ENCODE data around the gene TRIOBP.
"Not testable (repeated sequence)": the region's sequence is repeated elsewhere in the genome, so short reads cannot be mapped to it uniquely, and the experiment has no call there.

Gene TRIOBP

GRCh38 chr22:37771702-37772427, 75.0 kb downstream of the TRIOBP start:
- in situ Hi-C loops (cut with MboI; ENCODE audit: low sequenced_read_pairs), result no loop called here

DNA sequence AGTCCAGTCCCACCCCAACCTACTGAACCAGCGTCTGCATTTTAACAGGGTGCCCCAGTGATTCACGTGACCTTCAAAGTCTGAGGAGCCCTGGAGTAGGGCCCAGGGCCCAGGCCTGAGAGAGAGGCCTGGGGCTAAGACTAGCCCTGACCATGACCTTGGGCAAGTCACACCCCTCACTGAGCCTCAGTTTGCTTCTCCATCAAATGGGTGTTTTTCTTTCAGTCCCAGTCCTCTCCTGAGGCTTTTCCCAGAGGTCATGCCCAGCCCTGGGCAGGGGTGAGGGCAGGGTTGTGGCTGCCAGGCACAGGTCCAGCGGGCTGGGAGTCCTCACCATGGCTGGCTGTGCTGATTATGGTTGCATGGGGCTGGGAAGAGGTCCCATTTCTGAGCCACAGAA, 77.9 kb downstream of the TRIOBP start:
- in situ Hi-C loops (cut with MboI; ENCODE audit: low sequenced_read_pairs), result no loop called here

DNA sequence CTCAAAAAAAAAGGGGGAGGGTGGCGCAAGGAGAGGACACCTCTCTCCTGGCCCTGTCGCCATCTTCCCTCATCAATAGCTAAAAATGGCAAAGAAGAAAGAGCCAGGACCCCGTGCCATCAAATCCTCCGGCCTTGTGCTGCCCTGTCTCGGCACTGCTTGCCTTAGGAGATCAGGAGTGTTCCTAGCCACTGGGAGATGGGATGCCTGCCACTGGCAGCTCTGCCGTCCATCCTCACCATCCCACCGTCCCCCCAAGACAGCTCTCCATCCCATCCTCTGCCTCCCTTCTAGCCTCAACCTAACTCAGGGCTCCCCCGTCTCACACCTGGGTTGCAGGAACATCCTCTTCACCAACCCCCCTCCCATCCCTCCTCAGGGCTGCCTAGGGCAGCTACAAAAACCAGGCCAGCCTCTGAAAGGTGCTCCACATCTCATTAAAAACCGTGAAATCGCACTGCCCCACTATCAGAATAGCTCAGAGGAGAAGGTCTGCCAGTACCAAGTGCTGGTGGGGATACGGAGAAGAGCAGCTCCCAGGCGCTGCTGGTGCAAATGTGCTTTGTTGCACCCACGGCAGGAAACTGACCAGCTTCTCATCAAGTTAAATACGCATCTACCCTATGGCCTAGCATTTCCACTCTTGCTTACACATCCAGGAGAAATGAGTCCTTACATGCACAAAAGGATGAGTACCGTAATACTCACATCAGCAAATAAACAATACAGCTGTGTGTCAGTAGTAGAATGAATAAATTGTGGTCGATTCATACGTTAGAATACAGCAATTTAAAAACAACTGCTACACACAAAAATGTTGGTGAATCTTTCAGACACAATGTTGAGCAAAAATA, 79.2 kb downstream of the TRIOBP start:
- in situ Hi-C loops (cut with MboI; ENCODE audit: low sequenced_read_pairs), result no loop called here

DNA sequence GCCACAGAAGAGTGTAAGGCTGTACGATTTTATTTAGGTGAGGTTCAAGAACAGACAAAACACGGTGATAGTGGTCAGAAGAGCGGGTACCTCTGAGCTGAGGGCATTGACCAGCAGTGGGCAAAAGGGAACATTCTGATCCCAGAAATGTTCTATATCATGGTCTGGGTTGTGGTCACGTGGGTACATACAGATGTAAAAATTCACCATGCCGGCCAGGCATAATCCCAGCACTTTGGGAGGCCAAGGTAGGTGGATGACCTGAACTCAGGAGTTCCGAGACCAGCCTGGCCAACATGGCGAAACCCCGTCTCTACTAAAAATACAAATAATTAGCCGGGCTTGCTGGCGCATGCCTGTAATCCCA, 79.8 kb downstream of the TRIOBP start:
- in situ Hi-C loops (cut with MboI; ENCODE audit: low sequenced_read_pairs), result no loop called here

DNA sequence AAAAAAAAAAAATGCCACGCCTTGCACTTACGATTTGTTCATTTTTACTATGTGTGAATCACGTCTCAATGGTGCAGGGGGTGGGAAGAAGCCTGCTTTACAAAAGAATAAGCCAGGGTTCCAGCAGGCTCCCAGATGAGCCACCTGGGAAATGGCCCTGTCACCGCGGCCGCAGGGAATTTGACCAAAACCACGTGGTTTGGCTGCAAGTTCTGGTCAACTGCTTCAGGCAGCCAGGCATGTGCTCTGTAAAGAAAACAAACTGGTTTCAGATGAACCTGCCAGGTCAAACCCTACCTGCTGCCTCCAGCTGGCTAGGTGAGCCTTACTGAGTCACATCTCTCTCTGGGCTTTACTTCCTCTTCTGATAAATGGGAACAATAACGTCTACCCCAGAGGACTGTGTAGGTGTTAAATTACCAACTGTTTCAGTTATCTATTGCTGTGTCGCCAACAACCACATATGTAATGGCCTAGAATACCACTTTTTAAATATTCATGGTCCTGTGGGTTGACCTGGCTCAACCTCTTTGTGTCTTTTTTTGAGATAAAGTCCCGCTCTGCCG, 80.4 kb downstream of the TRIOBP start:
- in situ Hi-C loops (cut with MboI; ENCODE audit: low sequenced_read_pairs), result no loop called here

DNA sequence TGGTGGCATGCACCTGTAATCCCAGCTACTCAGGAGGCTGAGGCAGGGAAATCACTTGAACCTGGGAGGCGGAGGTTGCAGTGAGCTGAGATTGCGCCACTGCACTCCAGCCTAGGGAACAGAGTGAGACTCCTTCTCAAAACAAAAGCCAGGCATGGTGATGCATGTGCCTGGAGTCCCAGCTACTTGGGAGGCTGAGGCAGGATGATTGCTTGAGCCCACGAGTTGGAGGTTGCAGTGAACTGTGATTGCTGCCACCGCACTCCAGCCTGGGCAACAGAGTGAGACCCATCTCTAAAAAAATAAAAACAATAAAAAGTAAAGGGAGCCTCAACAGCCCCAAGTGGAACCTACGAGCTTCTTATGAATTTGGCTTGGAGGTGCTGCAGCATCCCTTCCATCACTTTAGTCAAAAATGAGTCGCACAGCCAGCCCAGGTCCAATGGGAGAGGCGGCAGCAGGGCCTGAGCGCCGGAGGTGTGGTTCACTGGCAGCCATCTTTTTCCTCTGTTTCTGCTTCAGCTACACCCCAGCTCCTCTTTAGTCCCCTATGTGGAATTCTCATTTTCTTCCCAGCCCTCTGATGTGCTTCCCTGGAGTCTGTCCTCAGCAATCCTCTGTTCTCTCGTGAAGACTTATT, 81.6 kb downstream of the TRIOBP start:
- in situ Hi-C loops (cut with MboI; ENCODE audit: low sequenced_read_pairs), result no loop called here

- in situ Hi-C loops (cut with MboI; ENCODE audit: low sequenced_read_pairs), result no loop called here
Observed at GRCh38 chr22:37781434-37782059, 84.7 kb downstream of the TRIOBP start.

GRCh38 chr22:37782340-37783168, 85.7 kb downstream of the TRIOBP start:
- in situ Hi-C loops (cut with MboI; ENCODE audit: low sequenced_read_pairs), result no loop called here

DNA sequence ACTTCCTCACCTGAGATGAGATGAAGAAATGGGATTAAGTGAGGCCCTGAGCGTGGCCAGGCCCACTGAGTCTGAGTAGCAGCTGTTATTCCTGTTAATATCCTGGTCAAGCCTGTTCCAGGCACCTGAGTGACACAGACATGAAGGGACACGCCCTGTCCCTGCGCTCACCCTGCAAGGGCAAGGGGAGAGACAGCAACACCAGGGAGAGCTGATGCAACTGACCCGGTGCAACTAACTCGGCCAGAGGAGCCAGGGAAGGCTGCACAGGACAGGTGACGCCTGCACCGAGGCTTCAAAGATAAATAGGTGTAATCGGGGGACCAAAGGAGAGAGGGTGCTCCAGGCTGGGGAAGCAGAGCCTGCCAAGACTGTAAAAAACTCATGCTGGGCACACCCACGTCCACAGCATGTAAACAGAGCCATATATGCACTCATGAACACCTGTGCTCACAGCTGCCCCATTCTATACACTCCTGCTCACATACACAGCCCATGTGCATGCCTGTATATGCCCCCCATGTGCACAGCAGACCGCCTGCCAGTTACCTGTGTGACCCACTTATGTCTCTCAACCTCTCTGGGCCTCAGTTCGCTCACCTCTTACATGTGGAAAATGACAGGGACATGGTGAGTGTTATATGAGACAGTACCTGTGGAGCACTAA, 88.1 kb downstream of the TRIOBP start:
- in situ Hi-C loops (cut with MboI; ENCODE audit: low sequenced_read_pairs), result no loop called here

DNA sequence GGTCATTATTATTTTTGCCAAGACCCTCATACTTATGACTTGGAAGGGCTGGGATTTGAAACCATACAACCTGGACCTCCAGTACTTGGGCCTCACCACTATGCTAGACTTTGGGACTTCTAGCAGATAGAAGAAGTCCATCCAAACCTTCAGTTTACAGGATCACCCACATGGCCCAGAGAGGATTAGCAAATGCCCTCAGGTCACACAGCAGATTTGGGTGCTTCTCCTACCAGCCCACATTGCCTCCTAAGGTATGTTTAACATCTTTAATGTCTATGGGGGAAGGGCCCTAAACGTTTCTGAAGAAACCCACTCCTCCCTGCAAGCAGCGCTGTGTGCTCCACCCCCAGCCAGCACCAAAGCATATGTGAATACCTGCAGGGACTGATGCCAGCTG, 93.4 kb downstream of the TRIOBP start:
- in situ Hi-C loops (cut with MboI; ENCODE audit: low sequenced_read_pairs), result no loop called here

- in situ Hi-C loops (cut with MboI; ENCODE audit: low sequenced_read_pairs), result no loop called here
Observed at GRCh38 chr22:37792494-37792893, 95.6 kb downstream of the TRIOBP start.

- in situ Hi-C loops (cut with MboI; ENCODE audit: low sequenced_read_pairs), result no loop called here
Observed at GRCh38 chr22:37794376-37794775, 97.5 kb downstream of the TRIOBP start.

DNA sequence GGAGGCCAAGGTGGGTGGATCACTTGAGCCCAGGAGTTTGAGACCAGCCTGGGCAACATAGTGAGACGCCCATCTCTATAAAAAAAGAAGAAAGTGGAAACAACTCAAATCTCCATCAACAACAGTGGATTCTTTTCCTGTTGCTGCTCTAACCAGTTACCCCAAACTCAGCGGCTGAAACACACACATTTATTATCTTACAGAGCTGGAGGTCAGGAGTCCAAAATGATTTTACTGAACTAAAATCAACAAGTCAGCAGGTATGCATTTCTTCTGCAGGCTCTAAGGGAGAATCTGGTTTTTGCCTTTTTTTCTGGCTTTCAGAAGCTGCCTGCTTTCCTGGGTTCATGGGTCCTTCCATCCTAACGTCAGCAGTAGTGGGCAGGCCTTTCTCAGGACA, 99.2 kb downstream of the TRIOBP start:
- in situ Hi-C loops (cut with MboI; ENCODE audit: low sequenced_read_pairs), result no loop called here

GRCh38 chr22:37797259-37797658, 100.4 kb downstream of the TRIOBP start:
- in situ Hi-C loops (cut with MboI; ENCODE audit: low sequenced_read_pairs), result not testable (repeated sequence)

GRCh38 chr22:37797874-37798500, 101.1 kb downstream of the TRIOBP start:
- in situ Hi-C loops (cut with MboI; ENCODE audit: low sequenced_read_pairs), result no loop called here

DNA sequence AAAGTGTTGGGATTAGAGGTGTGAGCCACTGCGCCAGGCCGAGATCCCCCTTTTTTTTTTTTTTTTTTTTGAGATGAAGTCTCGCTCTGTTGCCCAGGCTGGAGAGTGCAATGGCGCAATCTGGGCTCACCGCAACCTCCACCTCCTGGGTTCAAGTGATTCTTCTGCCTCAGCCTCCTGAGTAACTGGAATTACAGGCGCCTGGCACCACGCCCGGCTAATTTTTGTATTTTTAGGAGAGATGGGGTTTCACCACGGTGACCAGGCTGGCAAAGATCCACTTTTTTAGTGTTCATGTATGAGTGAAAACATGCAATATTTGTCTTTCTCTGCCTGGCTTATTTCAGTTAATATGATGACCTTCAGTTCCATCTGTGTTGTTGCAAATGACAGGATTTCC, 103.1 kb downstream of the TRIOBP start:
- in situ Hi-C loops (cut with MboI; ENCODE audit: low sequenced_read_pairs), result not testable (repeated sequence)

GRCh38 chr22:37801946-37802309, 105.1 kb downstream of the TRIOBP start:
- in situ Hi-C loops (cut with MboI; ENCODE audit: low sequenced_read_pairs), result no loop called here

- in situ Hi-C loops (cut with MboI; ENCODE audit: low sequenced_read_pairs), result no loop called here
Observed at GRCh38 chr22:37802310-37803194, 105.7 kb downstream of the TRIOBP start.

All from hTERT RPE-1 (cell line).